HG03280 (cell line): ENCODE data around the gene CES3.

Experiments used
- ATAC-seq: cut with Tn5 transposase; IDR thresholded peaks from one replicate; pipeline ENCODE4 v1.9.1; 2021; ENCODE audit warnings: mild to moderate bottlenecking, moderate library complexity; ENCODE audit not compliant: unreplicated experiment

The CES3 gene

GRCh38 chr16:67000384-67001351 lies 39.6 kb downstream of the CES3 start:
- ATAC-seq = peak; percentile 45

GRCh38 chr16:67001726-67002125 lies 40.7 kb downstream of the CES3 start:
- ATAC-seq = no peak

- ATAC-seq = no peak
Measured at GRCh38 chr16:67006930-67007658, 46.0 kb downstream of the CES3 start.

- ATAC-seq = no peak
Measured at GRCh38 chr16:67009158-67009557, 48.1 kb downstream of the CES3 start.

- no peak for ATAC-seq
Measured at GRCh38 chr16:67011274-67011673, 50.2 kb downstream of the CES3 start.

GRCh38 chr16:67013233-67013822 lies 52.3 kb downstream of the CES3 start:
- no peak for ATAC-seq

GRCh38 chr16:67013823-67014633 lies 53.0 kb downstream of the CES3 start:
- no peak for ATAC-seq

- no peak for ATAC-seq
Measured at GRCh38 chr16:67014634-67015312, 53.7 kb downstream of the CES3 start.

- ATAC-seq = no peak
Measured at GRCh38 chr16:67015313-67015731, 54.3 kb downstream of the CES3 start.

GRCh38 chr16:67016143-67016542 lies 55.1 kb downstream of the CES3 start:
- no peak for ATAC-seq

- no peak for ATAC-seq
Measured at GRCh38 chr16:67016681-67017420, 55.8 kb downstream of the CES3 start.

GRCh38 chr16:67017421-67017750 lies 56.3 kb downstream of the CES3 start:
- no peak for ATAC-seq

GRCh38 chr16:67017810-67018488 lies 56.9 kb downstream of the CES3 start:
- peak; percentile 86 for ATAC-seq

- ATAC-seq = no peak
Measured at GRCh38 chr16:67019171-67019570, 58.1 kb downstream of the CES3 start.

GRCh38 chr16:67021321-67021720 lies 60.3 kb downstream of the CES3 start:
- no peak for ATAC-seq

GRCh38 chr16:67022531-67023214 lies 61.6 kb downstream of the CES3 start:
- no peak for ATAC-seq

- no peak for ATAC-seq
Measured at GRCh38 chr16:67023689-67024088, 62.6 kb downstream of the CES3 start.
